Testis (tissue), 2 donors: ENCODE data around the gene IFNL4.

Experiments used
- CTCF ChIP-seq, 3 experiments: fragments of 450-650 bp in 2 of 3; fragments of 200-600 bp in 1 of 3; sonication (generic) in 1 of 3; IDR thresholded peaks; one replicate each; pipeline ENCODE4 v1.5.1; 2016 to 2019; ENCODE audit warnings: antibody characterized with exemption in 3 of 3, mild to moderate bottlenecking in 2 of 3, moderate library complexity in 1 of 3
- POLR2A ChIP-seq: fragments of 450-650 bp; IDR thresholded peaks from one replicate; pipeline ENCODE4 v1.6.1; 2017; ENCODE audit warnings: antibody characterized with exemption, mild to moderate bottlenecking, moderate library complexity

GRCh38 chr19:39212375-39212742, 36.3 kb downstream of the IFNL4 start:
- no peak for TF ChIP-seq CTCF (IDR thresholded peaks at IDR 0.05)
- no peak for TF ChIP-seq POLR2A
